NCI-H146 (cell line): ENCODE measurements around the gene ENDOD1.

Experiments
- DNase-seq: peaks from one replicate; lab custom pipeline; 2025; lab: John Stamatoyannopoulos, UW

The ENDOD1 gene

DNA sequence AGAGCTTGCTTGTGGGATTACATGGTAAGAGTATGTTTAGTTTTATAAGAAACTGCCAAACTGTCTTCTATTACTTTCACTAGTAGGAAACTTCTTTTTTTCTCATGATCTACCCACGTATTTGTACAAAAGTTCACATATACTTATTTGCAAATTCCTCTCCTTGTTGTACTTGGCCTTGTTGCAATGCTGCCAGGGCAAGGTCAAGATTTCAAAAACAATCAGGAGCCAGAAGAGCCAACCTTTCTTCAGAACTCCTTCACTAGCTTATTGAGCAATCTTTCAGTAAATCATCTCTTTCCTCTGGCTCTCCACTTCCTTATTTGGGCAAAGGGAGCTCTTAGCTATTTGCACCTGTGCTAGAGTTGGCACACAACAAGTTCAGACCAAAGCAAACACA is 13.2 kb upstream of the ENDOD1 start:
- no peak for DNase-seq

DNA sequence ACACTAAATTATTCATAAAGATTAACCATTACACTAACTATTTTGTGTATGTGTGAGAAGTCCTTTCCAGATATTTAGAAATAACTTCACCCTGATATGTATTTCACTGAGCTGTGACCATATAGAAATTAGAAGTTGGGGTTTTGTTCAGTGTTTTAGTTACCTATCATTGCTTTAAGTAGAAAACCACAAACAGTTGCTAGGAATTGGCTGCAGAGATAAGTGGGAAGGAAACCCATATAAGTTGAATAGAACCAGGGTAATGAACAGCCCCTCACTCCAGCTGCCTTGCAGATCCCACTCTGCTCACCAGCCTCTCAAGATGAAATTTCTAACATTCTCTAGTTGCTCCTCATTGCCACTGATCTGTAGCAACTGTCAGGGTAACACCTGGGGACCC is 12.7 kb upstream of the ENDOD1 start:
- no peak for DNase-seq

DNA sequence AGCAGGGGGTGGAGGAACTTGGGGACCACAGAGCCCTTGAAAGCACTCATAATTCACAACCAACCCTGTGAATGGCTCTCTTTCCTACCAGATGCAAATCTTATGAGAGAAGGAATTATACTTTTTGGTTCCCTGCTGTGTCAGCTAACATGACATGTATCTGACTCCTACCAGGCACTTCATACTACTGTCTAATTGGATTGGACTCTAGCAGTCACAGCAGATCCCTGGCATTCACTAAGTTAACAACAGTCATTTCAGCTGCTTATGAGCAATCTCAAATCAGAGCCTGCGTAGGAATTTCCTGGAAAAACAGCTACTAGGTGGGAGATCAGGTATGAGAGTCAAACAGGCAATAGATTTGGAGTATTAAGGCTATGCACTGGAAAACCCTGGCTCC is 11.1 kb upstream of the ENDOD1 start:
- DNase-seq: no peak

DNA sequence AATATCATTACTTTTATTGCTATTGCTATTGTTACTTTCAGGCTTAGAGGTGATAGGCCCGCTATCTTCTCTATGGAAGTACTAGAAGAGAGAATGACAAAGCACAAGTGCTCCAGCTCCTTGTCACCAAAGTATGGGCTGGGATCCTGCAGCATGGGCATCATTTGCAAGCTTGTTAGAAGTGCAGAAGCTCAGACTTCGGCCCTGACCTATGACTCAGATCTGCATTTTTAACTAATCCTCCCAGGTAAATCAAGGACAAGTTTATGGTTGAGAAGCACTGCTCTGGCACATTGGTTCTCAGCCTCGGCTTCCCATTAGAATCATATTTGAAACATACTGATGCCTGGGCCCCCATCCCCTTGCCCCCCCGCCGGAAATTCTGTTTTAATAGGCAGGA is 8.6 kb upstream of the ENDOD1 start:
- DNase-seq: no peak

GRCh38 chr11:95081412-95081811 is 8.2 kb upstream of the ENDOD1 start:
- no peak for DNase-seq

- no peak for DNase-seq
Observed at GRCh38 chr11:95082576-95083001, 7.1 kb upstream of the ENDOD1 start.

- DNase-seq: no peak
Observed at GRCh38 chr11:95084509-95084908, 5.1 kb upstream of the ENDOD1 start.

GRCh38 chr11:95085117-95085816 is 4.4 kb upstream of the ENDOD1 start:
- no peak for DNase-seq

DNA sequence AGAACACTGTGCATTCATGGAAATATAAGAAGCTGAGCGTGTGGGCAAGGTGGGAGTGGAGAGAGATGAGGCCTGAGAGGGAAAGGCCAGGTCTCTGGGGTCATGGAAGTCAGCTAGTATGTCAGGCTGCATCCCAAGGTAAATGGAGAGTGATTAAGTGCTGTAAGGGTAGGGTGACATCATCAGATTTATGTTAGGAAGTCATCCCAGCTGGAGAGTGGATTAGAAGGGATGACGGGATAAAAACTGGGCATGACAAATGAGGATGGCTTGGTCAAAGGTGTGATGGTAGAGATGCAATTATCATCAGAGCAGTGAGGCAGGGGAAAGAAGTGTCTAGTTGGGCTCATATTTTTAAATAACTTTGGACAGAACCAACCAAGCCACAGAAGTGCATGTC is 3.5 kb upstream of the ENDOD1 start:
- DNase-seq: no peak

DNA sequence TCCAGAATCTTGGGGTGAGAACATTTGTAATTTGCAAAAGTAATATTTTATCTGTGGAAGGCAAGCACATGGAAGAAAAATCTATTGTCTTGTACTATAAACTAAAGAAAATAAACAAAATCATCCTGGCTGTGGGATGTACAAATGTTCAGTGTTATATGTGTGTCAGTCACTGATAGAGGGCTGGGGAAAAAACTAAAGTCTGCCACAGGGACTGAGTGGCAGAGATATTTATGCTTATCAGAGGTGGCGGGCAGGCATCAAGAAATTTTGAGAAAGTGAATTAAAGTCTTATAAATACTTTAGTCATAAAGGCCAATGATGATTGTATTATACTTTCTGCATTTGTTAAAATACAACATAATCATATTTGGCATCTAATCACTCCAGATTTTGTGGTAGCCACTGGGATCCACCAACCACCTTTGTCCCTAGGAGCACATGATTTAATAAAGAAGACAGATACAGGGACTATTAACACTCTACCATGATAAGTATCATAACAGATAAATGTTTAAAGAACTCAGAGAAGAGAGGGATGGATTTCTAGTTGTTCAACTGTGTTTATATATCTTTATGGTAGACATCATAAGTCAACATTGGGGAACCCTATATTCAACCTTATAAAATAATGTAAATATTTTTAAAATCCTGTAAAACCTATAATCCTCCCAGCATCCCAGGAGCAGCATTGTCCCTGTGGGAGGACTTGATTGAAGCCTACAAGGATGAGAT is 2.6 kb upstream of the ENDOD1 start:
- DNase-seq: no peak

DNA sequence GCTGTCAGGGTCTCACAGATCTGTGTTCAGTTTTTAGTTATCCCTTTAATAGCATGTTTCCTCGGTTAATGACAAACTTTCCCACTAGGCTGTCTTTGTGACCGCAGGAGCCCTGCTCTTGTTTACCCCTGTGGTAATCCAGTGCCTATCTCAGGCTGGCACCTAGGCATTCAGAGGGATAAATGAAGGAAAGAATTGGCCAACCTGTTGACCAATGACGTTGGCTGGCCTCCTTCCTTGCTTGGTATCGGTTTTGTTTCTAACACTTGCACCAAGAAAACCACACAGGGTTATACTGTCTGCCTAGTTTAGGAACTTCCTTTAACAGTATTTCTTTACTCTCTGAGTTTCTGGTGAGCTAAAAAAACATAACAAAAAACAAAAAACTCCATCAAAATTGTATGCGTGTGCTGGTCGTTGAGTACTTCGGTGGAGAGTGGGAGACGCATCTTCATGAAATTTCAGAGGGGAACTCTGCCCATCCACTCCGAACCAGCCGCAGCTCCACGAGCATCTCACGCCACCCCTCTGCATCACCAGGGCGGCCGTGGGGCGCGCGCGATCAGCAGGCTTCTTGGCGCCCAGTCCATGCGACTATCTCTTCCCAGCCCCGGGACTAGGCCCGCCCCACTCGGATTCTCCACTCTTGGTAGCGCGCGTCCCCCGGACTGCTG is 563 bp upstream of the ENDOD1 start:
- DNase-seq: no peak

GRCh38 chr11:95091663-95092180 is 2.1 kb downstream of the ENDOD1 start:
- no peak for DNase-seq

DNA sequence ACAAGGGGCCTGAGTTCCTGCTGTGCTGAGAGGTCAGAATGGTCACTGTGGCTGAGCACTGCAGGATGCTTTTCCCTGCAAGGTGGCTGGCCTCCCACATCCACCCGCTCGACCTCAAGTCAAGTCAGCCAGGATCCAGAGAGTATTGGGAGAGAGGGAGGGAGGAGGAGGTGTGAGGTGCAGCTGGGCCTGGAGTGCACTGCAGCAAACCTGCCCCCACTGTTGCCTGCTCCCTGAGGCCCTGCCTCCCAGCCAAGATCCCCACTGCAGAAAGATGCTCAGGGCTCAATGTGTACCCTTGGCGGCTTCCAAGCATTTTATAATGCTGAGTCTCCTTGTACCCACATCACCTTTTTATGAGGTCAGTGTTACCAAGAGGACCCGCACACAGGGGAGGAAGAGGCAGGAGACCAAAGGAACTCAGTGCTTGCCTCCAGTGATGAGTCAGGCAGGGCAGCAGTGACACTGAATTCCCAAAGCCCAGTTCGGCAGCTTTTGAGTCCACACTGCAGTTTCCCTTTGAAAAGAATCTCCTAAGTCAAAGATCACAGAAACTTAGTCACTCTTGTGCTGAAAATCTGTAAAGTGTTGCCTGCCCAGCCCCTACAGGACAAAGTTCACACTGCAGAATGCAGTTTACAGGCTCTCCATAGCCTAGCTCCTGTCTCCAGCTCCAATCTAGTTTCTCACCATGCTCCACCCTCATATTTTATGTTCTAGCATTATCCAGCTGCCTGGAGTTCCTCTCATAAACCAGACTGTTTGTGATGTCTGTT is 3.1 kb downstream of the ENDOD1 start:
- no peak for DNase-seq

DNA sequence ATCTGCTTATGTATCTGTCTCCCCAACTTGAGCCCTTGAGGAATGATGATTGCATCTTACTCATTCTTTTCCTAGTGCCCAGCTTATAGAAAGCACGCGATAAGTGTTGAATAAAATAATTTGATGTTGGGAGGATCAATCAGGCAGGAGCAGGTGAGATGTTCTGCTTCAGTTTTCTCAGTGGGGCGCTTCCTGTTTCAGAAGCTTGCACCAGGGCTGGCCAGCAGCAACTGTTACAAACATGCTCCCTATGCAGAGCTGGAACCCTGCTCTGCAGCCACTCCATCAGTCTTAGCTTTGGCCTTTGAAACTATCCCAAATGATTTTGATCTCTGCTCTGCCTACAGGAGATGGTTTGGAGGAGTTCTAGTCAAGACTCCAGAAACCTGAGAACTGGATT is 3.9 kb downstream of the ENDOD1 start:
- DNase-seq: no peak

- no peak for DNase-seq
Observed at GRCh38 chr11:95095858-95096587, 6.4 kb downstream of the ENDOD1 start.

DNA sequence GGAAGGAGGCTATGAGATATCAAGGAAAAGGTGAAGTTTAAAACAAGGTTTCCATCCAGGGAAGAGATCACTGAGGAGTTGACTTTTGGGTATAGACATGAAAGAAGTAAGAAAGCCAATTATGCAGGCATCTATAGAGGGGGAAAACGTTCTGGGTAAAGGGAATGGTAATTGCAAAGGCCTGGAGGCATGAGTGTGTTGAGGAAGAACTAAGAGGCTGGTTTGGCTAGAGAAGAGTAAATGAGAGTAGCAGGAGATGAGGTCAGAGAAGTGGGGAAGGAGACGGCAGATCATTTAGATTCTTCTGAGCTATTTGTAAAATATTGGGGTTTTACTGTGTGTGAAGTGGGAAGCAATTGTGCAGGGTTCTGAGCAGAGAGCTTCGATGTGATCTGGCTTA is 7.6 kb downstream of the ENDOD1 start:
- no peak for DNase-seq

DNA sequence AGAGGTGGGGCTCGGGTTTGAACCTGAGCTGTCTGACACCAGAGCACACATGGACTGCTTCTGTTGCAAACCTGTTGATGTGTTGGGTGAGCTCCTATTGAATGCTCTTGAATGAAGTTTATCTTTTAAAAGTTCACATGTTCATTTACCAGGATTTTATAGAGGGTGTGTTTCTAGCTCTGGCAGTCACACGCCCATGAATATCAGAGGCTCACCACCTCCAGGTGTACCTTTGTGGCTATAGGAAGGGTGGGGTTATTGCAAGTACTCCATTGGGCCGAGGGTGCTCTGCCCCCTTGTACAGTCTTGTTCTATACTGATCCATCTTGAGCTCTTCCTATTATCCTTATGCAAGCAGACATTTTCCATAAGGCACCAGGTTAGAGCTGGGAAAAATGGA is 9.2 kb downstream of the ENDOD1 start:
- no peak for DNase-seq

- DNase-seq: no peak
Observed at GRCh38 chr11:95100191-95100648, 10.6 kb downstream of the ENDOD1 start.

GRCh38 chr11:95100856-95101507 is 11.3 kb downstream of the ENDOD1 start:
- no peak for DNase-seq

GRCh38 chr11:95101935-95102334 is 12.3 kb downstream of the ENDOD1 start:
- no peak for DNase-seq

DNA sequence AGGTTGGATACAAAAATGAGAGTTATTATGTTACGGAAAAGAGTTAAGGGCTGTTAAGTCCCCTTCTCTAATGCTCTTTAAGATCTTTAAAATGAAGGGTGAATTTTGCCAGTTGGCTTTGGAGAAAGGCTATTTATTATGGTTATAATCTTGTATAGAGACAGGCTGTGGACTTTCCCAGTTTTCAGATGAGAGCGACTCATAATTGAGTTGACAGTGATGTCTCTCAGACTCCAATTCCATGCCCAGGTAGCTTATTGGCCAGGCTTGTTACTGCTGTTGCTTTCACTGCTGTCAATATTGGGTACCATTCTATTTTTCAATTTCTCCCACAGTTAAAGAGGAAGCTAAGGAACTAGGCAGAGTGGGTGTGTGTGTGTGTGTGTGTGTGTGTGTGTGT is 13.1 kb downstream of the ENDOD1 start:
- DNase-seq: no peak
